ENCODE measurements around the gene CCSER1. TPM values are rescaled to one million over a fixed set of nuclear protein-coding genes. Genes with fewer than 3 reads are reported as not detected.
"Not testable (repeated sequence)": the region's sequence is repeated elsewhere in the genome, so short reads cannot be mapped to it uniquely, and the experiment has no call there.

The CCSER1 gene
- polyA plus RNA-seq, 3 donors from 2014 or later: 0.13 to 0.99 (median 0.90) TPM

GRCh38 chr4:91622925-91623602 lies 1495.9 kb downstream of the CCSER1 start:
- no peak for DNase-seq
- no peak overlapping the region for H3K4me3 Mint-ChIP-seq
- H3K9me3 Mint-ChIP-seq: peaks cover 21 to 64% (median 36%) of the 10 kb centered on the region in 6 donors
- H3K36me3 Mint-ChIP-seq: peaks cover 0 to 4% (median 3%) of the 10 kb centered on the region in 3 donors
- H3K27ac Mint-ChIP-seq: no peak overlapping the region
- peaks cover 0 to 2% (median 0%) of the 10 kb centered on the region in 3 donors for H3K27me3 Mint-ChIP-seq (ENCODE audit: low read depth in 3 of 3)
- H3K4me1 Mint-ChIP-seq: no peaks in the 10 kb centered on the region

GRCh38 chr4:91623603-91623967 lies 1496.4 kb downstream of the CCSER1 start:
- H3K4me3 Mint-ChIP-seq; H3K4me1 Mint-ChIP-seq; H3K27me3 Mint-ChIP-seq (ENCODE audit: low read depth in 3 of 3); H3K36me3 Mint-ChIP-seq; DNase-seq; H3K27ac Mint-ChIP-seq: not testable (repeated sequence)
- peaks cover 21 to 64% (median 36%) of the 10 kb centered on the region in 6 donors for H3K9me3 Mint-ChIP-seq

- no peak overlapping the region for H3K4me3 Mint-ChIP-seq
- H3K36me3 Mint-ChIP-seq: peaks cover 0 to 4% (median 0%) of the 10 kb centered on the region in 3 donors
- no peak for DNase-seq
- H3K9me3 Mint-ChIP-seq: peaks cover 16 to 84% (median 34%) of the 10 kb centered on the region in 6 donors
- no peaks in the 10 kb centered on the region for H3K4me1 Mint-ChIP-seq
- H3K27ac Mint-ChIP-seq: no peak overlapping the region
- peaks cover 0 to 2% (median 0%) of the 10 kb centered on the region in 3 donors for H3K27me3 Mint-ChIP-seq (ENCODE audit: low read depth in 3 of 3)
Observed at GRCh38 chr4:91630054-91630453, 1502.9 kb downstream of the CCSER1 start.

GRCh38 chr4:91630764-91631163 lies 1503.6 kb downstream of the CCSER1 start:
- no peaks in the 10 kb centered on the region for H3K4me1 Mint-ChIP-seq

GRCh38 chr4:91631335-91631734 lies 1504.1 kb downstream of the CCSER1 start:
- H3K4me1 Mint-ChIP-seq: no peaks in the 10 kb centered on the region
- peaks cover 0 to 4% (median 0%) of the 10 kb centered on the region in 3 donors for H3K36me3 Mint-ChIP-seq
- DNase-seq: no peak
- H3K27ac Mint-ChIP-seq: no peak overlapping the region
- H3K9me3 Mint-ChIP-seq: peaks cover 18 to 85% (median 36%) of the 10 kb centered on the region in 6 donors
- peaks cover 0 to 2% (median 0%) of the 10 kb centered on the region in 3 donors for H3K27me3 Mint-ChIP-seq (ENCODE audit: low read depth in 3 of 3)
- no peak overlapping the region for H3K4me3 Mint-ChIP-seq

More at GRCh38 chr4:91630764-91631163, 1503.6 kb downstream of the CCSER1 start:
- Mint-ChIP-seq H3K4me3 (no peak overlapping the region), H3K27ac (no peak overlapping the region), H3K27me3 (ENCODE audit: low read depth in 3 of 3) (peaks cover 0 to 2% (median 0%) of the 10 kb centered on the region in 3 donors), H3K36me3 (peaks cover 0 to 4% (median 0%) of the 10 kb centered on the region in 3 donors), H3K9me3 (peaks cover 14 to 85% (median 35%) of the 10 kb centered on the region in 6 donors)
- no peak for DNase-seq

- Mint-ChIP-seq H3K4me3 (no peak overlapping the region), H3K27ac (no peak overlapping the region), H3K9me3 (peaks cover 12 to 61% (median 23%) of the 10 kb centered on the region in 6 donors), H3K36me3 (no peaks in the 10 kb centered on the region), H3K27me3 (ENCODE audit: low read depth in 3 of 3) (no peaks in the 10 kb centered on the region), H3K4me1 (no peaks in the 10 kb centered on the region)
- no peak for DNase-seq
Observed at GRCh38 chr4:91636083-91636482, 1508.9 kb downstream of the CCSER1 start.

Other genes with a start within 250 kb of the CCSER1 start
- gene MMRN1, start 232.5 kb upstream of the CCSER1 start, polyA plus RNA-seq: 1 to 10 TPM in 2 of 3 donors, not detected in 1; 2.5 to 3.5 TPM

Measured in immature natural killer cell (primary cell).